MCF 10A (cell line): Measurements from ENCODE around the gene BEND3. TPM values are rescaled to one million over a fixed set of nuclear protein-coding genes. Genes with fewer than 3 reads are reported as not detected.

Experiments used
- BruUV-seq: library from RNA; stranded (reverse); fragments of 400-500 nt; replicated peaks from 2 replicates; lab custom pipeline; 2021; lab: Mats Ljungman, UMichigan
- CTCF ChIA-PET: fragments of 300-600 bp; sonication (Branson Sonifier 250); formaldehyde crosslinking; extraction: SDS; loops from one replicate; lab custom pipeline; 2021; ENCODE audit warnings: antibody characterized with exemption, inconsistent platforms; lab: Yijun Ruan, JAX
- POLR2A ChIA-PET: fragments of 300-600, 350-650 bp; sonication (Branson Sonifier 250); formaldehyde crosslinking; extraction: SDS; loops from one replicate; lab custom pipeline; 2020; ENCODE audit warnings: antibody characterized with exemption, inconsistent platforms; lab: Yijun Ruan, JAX
- DNase-seq: peaks from one replicate; pipeline ENCODE4 v3.0.0-alpha.2; 2018; ENCODE audit not compliant: unreplicated experiment
- H3K27ac Mint-ChIP-seq: one replicate; pipeline ENCODE4 v1.8.0; 2022; ENCODE audit warnings: mild to moderate bottlenecking, low read depth, mixed read lengths; ENCODE audit not compliant: unreplicated experiment
- H3K27me3 Mint-ChIP-seq: one replicate; pipeline ENCODE4 v1.8.0; 2022; ENCODE audit warnings: mixed read lengths; ENCODE audit not compliant: insufficient read depth, unreplicated experiment
- H3K36me3 Mint-ChIP-seq: one replicate; pipeline ENCODE4 v1.8.0; 2022; ENCODE audit warnings: mild to moderate bottlenecking, moderate library complexity, mixed read lengths; ENCODE audit not compliant: insufficient read depth, unreplicated experiment
- H3K4me1 Mint-ChIP-seq: one replicate; pipeline ENCODE4 v1.8.0; 2022; ENCODE audit warnings: mixed read lengths; ENCODE audit not compliant: insufficient read depth, unreplicated experiment
- H3K4me3 Mint-ChIP-seq: one replicate; pipeline ENCODE4 v1.8.0; 2022; ENCODE audit warnings: mild to moderate bottlenecking, moderate library complexity, mixed read lengths; ENCODE audit not compliant: unreplicated experiment
- H3K9me3 Mint-ChIP-seq: one replicate; pipeline ENCODE4 v1.8.0; 2022; ENCODE audit warnings: mixed read lengths; ENCODE audit not compliant: unreplicated experiment
- CTCF ChIP-seq: fragments of 200-600 bp; IDR thresholded peaks from one replicate; pipeline ENCODE4 v1.8.0; 2022; ENCODE audit warnings: antibody characterized with exemption, mild to moderate bottlenecking; ENCODE audit not compliant: unreplicated experiment
- intact Hi-C: fragments of 100-400 bp; cut with micrococcal nuclease; formaldehyde crosslinking; loops from 2 replicates; pipeline ENCODE4 v1.14.1; 2022
- total RNA-seq: library from RNA; stranded (reverse); gene quantifications from 2 replicates; pipeline ENCODE4 v1.2.3, GENCODE V29; 2022

The BEND3 gene
- total RNA-seq, 1 experiment from 2014 or later = 3.1 TPM

GRCh38 chr6:107045826-107046675 is 69.3 kb downstream of the BEND3 start:
- peaks cover 5% of the 10 kb centered on the region for H3K4me1 Mint-ChIP-seq
- no peaks in the 10 kb centered on the region for H3K27me3 Mint-ChIP-seq
- H3K4me3 Mint-ChIP-seq = no peak overlapping the region
- no peak overlapping the region for H3K27ac Mint-ChIP-seq
- intact Hi-C loops = no loop called here
- ChIA-PET CTCF (interaction anchor here (0.5 kb wide), 1 partner anchor 353 kb away, joined by 3 read pairs; no protein-coding TSS in a partner anchor), POLR2A (interaction anchor here (0.5 kb wide), 1 partner anchor 19 kb away, joined by 4 read pairs; no protein-coding TSS in a partner anchor)
- BruUV-seq = no TSS peak
- no peak for TF ChIP-seq CTCF
- no peaks in the 10 kb centered on the region for H3K9me3 Mint-ChIP-seq
- no peak for DNase-seq
- H3K36me3 Mint-ChIP-seq = peaks cover 35% of the 10 kb centered on the region

DNA sequence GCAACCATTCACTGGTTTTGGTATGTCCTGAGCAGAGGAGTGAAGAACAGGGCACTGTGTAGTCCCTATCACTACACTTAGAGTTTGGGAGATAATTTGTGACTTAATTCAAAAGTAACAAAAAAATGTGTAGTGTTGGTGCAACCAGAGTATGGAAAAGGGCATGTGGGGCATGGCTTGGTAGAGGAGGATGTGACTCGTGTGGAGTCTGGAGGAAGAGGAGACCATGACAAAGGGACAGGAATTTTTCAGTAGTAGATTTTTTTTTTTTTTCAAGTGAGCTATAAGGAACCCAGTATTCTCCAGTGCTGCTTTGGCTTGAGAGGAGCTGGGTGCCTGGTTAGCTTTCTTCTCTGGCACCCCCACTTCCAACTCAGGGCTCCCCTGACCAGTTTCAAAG is 82.2 kb downstream of the BEND3 start:
- no peak for DNase-seq
- Mint-ChIP-seq H3K36me3 (peaks cover 6% of the 10 kb centered on the region), H3K9me3 (no peaks in the 10 kb centered on the region), H3K4me1 (peaks cover 15% of the 10 kb centered on the region), H3K4me3 (no peak overlapping the region), H3K27ac (no peak overlapping the region), H3K27me3 (no peaks in the 10 kb centered on the region)
- TF ChIP-seq CTCF = no peak
- BruUV-seq = no TSS peak
- CTCF ChIA-PET = interaction anchor here (0.6 to 1.0 kb wide), 2 partner anchors 46 to 82 kb away, joined by 3 read pairs; partner anchors contain the start of gene BEND3
- intact Hi-C loops = no loop called here
- POLR2A ChIA-PET = no interaction called here

GRCh38 chr6:107032051-107032450 is 83.3 kb downstream of the BEND3 start:
- intact Hi-C loops = no loop called here
- peaks cover 6% of the 10 kb centered on the region for H3K36me3 Mint-ChIP-seq
- no peak for DNase-seq
- ChIA-PET CTCF (no interaction called here), POLR2A (no interaction called here)
- H3K27me3 Mint-ChIP-seq = no peaks in the 10 kb centered on the region
- H3K27ac Mint-ChIP-seq = no peak overlapping the region
- no peaks in the 10 kb centered on the region for H3K9me3 Mint-ChIP-seq
- H3K4me3 Mint-ChIP-seq = no peak overlapping the region
- BruUV-seq = no TSS peak
- no peak for TF ChIP-seq CTCF
- H3K4me1 Mint-ChIP-seq = peaks cover 15% of the 10 kb centered on the region

GRCh38 chr6:107030151-107030550 is 85.2 kb downstream of the BEND3 start:
- no TSS peak for BruUV-seq
- peaks cover 15% of the 10 kb centered on the region for H3K4me1 Mint-ChIP-seq
- H3K27ac Mint-ChIP-seq = no peak overlapping the region
- no peak for DNase-seq
- ChIA-PET POLR2A (interaction anchor here (0.6 to 1.0 kb wide), 3 partner anchors 12 to 429 kb away, joined by 4 read pairs; partner anchors contain the start of gene PDSS2), CTCF (no interaction called here)
- H3K4me3 Mint-ChIP-seq = peak overlapping the region; percentile 97
- intact Hi-C loops = no loop called here
- no peaks in the 10 kb centered on the region for H3K9me3 Mint-ChIP-seq
- peaks cover 6% of the 10 kb centered on the region for H3K36me3 Mint-ChIP-seq
- TF ChIP-seq CTCF = no peak
- no peaks in the 10 kb centered on the region for H3K27me3 Mint-ChIP-seq
